Cerebellar nuclear complex (tissue), 1 donor: Measurements from ENCODE around the gene DDHD1.
"Not testable (repeated sequence)": the region's sequence is repeated elsewhere in the genome, so short reads cannot be mapped to it uniquely, and the experiment has no call there.

ENCODE experiments used
- DNase-seq, 2 experiments: peaks; one replicate each; lab custom pipeline; 2025; lab: John Stamatoyannopoulos, UW

DDHD1 gene

GRCh38 chr14:53152184-53152886 is 788 bp downstream of the DDHD1 start:
- no peak for DNase-seq

- DNase-seq, result no peak
These were observed 1.5 kb downstream of the DDHD1 start for GRCh38 chr14:53151523-53152183.

GRCh38 chr14:53149668-53150316 is 3.3 kb downstream of the DDHD1 start:
- no peak for DNase-seq

GRCh38 chr14:53148671-53149070 is 4.5 kb downstream of the DDHD1 start:
- DNase-seq, result no peak

DNA sequence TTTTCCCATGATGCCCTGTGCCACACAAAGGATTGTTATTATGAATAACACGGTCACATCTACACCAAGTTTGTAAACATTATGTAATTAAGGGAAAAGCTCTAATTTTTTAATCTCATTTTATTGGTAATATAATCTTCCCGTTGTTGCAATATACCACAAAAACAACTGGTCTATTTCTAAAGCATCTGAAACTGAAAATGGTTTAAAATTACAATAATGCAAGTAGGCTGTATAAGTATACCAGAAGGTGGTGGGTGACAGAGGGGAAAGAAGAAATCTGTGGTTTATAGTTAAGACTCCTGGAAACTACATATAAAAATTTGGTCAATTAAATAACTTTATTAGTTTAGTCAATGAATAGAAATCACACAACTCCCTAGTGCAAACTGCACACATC is 5.2 kb downstream of the DDHD1 start:
- DNase-seq, result no peak

DNA sequence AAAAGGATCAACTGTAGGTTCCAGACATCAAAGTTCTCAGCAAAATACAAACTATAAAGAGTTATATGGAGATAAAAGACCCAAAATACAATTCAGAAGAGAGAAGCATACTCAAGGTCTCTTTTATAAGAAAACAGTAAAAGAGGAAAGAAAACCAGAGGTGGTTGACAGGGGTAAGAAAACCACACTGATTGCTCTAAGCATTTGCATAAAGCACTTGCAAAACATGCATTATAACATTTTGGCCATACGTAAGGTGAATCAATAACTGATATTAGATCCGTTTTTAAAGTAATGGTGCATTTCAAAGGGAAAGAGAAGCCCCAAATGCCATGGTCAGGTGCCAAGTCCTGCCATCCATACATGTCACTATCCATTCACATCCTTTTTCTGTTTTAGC is 5.9 kb downstream of the DDHD1 start:
- DNase-seq, result no peak

GRCh38 chr14:53146739-53147138 is 6.4 kb downstream of the DDHD1 start:
- no peak for DNase-seq

DNA sequence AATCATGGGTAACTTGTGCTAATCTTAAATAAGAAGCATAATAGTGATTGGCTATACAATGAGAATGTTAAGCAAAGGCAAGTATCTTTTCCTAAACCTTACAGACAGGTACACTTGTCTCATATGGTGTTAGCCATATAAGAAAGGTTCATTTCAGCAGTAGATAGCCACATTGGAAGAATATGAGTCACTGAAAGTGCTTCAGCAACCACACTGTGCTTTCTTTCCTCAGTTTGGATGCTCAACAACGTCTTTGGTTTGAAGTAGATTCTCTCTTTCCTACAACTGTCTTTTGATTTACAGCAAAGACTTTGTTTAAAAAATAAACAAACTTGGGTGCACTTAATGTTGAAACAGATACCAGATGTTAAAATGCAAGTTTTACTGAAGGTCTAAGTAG is 8.9 kb downstream of the DDHD1 start:
- no peak for DNase-seq

GRCh38 chr14:53140585-53140984 is 12.5 kb downstream of the DDHD1 start:
- DNase-seq, result no peak

GRCh38 chr14:53137568-53138203 is 15.4 kb downstream of the DDHD1 start:
- DNase-seq, result no peak

- DNase-seq, result not testable (repeated sequence)
These were observed 22.6 kb downstream of the DDHD1 start for GRCh38 chr14:53130491-53130890.

- DNase-seq, result no peak
These were observed 24.7 kb downstream of the DDHD1 start for GRCh38 chr14:53128303-53129028.

DNA sequence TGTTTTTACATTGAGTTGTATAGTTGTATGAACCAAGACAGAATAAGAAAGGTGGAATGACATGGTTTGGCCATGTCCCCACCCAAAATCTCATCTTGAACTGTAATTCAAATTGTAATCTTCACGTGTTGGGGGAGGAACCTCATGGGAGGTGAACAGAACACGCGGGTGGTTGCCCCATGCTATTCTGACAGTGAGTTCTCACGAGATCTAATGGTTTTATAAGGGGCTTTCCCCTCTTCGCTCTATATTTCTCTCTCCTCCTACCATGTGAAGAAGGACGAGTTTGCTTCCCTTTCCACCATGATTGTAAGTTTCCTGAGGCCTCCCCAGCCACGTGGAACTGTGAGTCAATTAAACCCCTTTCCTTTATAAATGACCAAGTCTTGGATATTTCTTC is 25.3 kb downstream of the DDHD1 start:
- DNase-seq, result no peak

- no peak for DNase-seq
These were observed 26.0 kb downstream of the DDHD1 start for GRCh38 chr14:53127151-53127550.

- DNase-seq, result no peak
These were observed 26.4 kb downstream of the DDHD1 start for GRCh38 chr14:53126731-53127130.

DNA sequence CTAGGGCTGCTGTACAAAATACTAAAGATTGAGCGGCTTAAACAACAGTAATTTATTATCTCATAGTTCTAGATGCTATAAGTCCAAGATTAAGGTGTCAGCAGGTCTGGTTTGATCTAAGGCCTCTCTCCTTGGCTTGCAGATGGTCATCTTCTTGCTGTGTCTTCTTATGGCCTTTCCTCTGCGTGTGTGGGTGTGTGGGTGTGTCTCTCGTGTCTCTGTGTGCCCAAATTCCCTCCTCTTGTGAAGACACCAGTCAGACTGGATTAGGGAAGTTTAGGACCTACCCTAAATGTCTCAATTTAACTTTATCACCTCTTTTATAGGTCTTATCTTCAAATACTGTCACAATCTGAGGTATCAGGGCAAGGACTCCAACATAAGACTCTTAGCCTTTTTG is 28.3 kb downstream of the DDHD1 start:
- DNase-seq, result no peak

DNA sequence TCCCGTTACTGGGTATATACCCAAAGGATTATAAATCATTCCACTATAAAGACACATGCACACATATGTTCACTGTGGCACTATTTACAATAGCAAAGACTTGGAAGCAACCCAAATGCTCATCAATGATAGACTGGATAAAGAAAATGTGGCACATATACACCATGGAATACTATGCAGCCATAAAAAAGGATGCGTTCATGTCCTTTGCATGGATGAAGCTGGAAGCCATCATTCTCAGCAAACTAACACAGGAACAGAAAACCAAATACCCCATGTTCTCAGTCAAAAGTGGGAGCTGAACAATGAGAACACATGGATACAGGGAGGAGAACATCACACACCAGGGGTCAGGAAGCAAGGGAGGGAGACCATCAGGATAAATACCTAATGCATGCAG is 31.7 kb downstream of the DDHD1 start:
- not testable (repeated sequence) for DNase-seq

- DNase-seq, result not testable (repeated sequence)
These were observed 35.6 kb downstream of the DDHD1 start for GRCh38 chr14:53117479-53117878.

GRCh38 chr14:53113989-53114388 is 39.1 kb downstream of the DDHD1 start:
- DNase-seq, result no peak

DNA sequence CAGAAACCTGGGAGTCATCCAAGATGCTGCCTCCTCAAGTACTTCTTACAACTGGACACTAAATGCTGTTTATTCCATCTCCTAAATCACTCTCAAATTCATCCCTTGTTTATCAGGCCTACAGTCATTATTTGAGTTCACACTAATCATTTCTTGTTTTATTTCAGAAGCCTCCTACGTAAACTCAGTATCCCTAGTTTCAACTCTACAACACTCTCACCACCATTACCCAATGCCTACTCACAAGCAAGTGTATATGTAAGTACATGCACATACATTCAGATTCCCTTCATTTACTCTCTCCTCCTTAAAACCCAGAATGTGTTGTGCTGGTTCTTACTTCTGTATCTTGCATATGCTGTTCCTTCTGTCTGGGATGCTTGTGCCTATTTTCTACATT is 43.0 kb downstream of the DDHD1 start:
- DNase-seq, result no peak

DNA sequence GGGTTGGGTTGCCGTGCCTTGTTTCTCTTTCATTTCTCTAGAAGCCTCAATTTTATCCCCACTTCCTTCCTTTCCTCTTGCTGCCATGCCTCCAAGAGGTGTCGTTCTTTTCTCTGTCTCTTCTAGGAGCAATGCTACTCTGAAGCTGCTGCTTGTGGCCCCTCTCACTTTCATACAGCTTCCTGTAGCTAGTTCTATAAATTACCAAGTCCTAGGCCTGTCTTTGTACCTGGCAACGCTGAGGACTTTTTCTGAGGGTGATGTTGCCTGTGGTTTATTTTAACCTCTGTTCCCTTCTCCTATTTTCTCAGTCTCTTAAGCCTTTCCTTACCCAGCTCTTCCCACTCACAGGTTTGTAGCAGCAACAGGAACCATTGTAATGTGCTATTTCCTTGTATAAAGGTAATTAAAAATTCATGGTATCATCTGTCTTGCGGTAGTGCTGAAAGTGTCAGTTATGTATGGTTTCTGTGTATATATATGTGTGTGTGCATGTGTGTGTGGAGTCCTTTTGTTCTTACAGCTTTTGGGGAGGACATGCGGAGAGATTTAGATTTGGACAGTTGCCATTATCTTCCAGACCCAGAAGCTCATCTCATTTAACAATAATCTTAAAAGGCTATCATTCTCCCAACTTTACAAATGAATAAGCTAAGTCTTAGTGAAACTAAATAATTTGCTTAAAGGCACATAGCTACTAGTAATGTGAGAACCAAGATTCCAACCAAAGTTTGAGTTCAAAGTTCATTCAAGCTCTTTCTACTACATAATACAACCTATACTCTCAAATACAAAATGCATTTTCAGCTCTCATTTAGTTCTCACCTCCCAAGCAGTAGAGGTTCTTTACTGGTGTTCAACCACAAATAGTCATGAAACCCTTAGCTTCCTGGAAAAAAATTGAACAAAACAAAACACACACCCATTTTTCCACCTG is 43.8 kb downstream of the DDHD1 start:
- DNase-seq, result no peak
